Measurements from ENCODE around the gene SSH3. TPM values are rescaled to one million over a fixed set of nuclear protein-coding genes. Genes with fewer than 3 reads are reported as not detected.

SSH3 gene
- total RNA-seq, 3 donors from 2014 or later (not counting 1 experiment from before 2014, with no cell fraction given) = 34.3 to 42.7 (median 38.1) TPM

DNA sequence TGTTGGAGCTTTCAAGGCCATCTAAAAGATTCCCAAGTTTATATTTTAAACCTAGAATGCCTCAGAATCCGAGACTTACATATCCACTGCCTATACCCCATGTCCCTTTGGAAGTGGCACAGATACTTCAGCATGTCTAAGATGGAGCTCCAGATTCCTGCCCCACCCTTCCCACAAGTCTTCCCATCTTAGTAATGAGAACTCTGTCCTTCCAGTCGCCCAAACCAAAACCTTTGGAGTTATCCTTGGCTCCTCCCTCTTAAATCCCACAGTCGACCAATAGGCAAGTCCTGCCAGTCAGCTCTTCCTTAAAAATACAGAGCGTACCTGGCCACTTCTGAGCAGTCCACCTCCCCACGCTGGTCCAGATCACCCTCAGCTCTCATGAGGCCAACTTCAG, 45.7 kb downstream of the SSH3 start:
- peaks cover 12 to 35% of the 10 kb centered on the region in 2 donors for H3K4me1 Mint-ChIP-seq
- H3K36me3 ChIP-seq (ENCODE audit: control insufficient read depth, insufficient read depth, low read length) = no peaks in the 10 kb centered on the region
- H3K9me3 Mint-ChIP-seq = no peaks in the 10 kb centered on the region
- H3K4me3 Mint-ChIP-seq = no peak overlapping the region
- 90% methylated on average over 5 of the region's 5 CpGs for WGBS (ENCODE audit: insufficient coverage)
- H3K27me3 Mint-ChIP-seq (ENCODE audit: low read depth in 2 of 2) = no peaks in the 10 kb centered on the region
- intact Hi-C loops (cut with micrococcal nuclease) = no loop called here
- no peaks in the 10 kb centered on the region for H3K36me3 Mint-ChIP-seq
- H3K27ac ChIP-seq (ENCODE audit: low read length) = no peak overlapping the region
- no peaks in the 10 kb centered on the region for H3K9me3 ChIP-seq (ENCODE audit: control insufficient read depth, insufficient read depth, low read length)
- ATAC-seq = no peak
- no peak overlapping the region for H3K4me3 ChIP-seq (ENCODE audit: low read length)
- no peak for DNase-seq
- H3K4me1 ChIP-seq (ENCODE audit: control insufficient read depth, insufficient read depth, low read length) = peaks cover 33% of the 10 kb centered on the region
- TF ChIP-seq, protein P1, sequence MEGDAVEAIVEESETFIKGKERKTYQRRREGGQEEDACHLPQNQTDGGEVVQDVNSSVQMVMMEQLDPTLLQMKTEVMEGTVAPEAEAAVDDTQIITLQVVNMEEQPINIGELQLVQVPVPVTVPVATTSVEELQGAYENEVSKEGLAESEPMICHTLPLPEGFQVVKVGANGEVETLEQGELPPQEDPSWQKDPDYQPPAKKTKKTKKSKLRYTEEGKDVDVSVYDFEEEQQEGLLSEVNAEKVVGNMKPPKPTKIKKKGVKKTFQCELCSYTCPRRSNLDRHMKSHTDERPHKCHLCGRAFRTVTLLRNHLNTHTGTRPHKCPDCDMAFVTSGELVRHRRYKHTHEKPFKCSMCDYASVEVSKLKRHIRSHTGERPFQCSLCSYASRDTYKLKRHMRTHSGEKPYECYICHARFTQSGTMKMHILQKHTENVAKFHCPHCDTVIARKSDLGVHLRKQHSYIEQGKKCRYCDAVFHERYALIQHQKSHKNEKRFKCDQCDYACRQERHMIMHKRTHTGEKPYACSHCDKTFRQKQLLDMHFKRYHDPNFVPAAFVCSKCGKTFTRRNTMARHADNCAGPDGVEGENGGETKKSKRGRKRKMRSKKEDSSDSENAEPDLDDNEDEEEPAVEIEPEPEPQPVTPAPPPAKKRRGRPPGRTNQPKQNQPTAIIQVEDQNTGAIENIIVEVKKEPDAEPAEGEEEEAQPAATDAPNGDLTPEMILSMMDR (IDR thresholded peaks at IDR 0.05) = no peak
- no peak overlapping the region for H3K27ac Mint-ChIP-seq
- H3K27me3 ChIP-seq (ENCODE audit: control insufficient read depth, insufficient read depth, low read length) = no peaks in the 10 kb centered on the region

DNA sequence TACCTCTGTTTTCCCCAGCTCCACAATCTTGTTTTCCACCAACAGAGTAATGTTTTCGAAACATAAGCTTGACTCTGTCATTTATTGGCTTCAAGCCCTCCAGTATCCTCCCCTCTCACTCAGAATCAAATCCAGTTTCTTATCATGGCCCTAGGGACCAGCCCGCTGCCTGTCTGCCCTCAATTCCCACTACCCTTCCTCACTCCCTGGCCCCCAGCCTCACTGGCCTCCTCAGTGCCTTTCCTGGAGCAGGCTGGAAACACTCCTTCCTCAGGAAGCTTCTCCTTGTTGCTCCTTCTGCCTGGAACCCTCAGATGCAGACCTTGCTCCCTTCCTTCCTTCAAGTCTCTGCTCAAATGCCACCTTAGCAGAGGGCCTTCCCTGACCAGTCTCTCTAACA, 46.1 kb downstream of the SSH3 start:
- Histone ChIP-seq H3K4me1 (ENCODE audit: control insufficient read depth, insufficient read depth, low read length) (peaks cover 38% of the 10 kb centered on the region), H3K27me3 (ENCODE audit: control insufficient read depth, insufficient read depth, low read length) (no peaks in the 10 kb centered on the region), H3K4me3 (ENCODE audit: low read length) (no peak overlapping the region), H3K9me3 (ENCODE audit: control insufficient read depth, insufficient read depth, low read length) (no peaks in the 10 kb centered on the region), H3K36me3 (ENCODE audit: control insufficient read depth, insufficient read depth, low read length) (no peaks in the 10 kb centered on the region), H3K27ac (ENCODE audit: low read length) (no peak overlapping the region)
- H3K4me1 Mint-ChIP-seq = peaks cover 16 to 39% of the 10 kb centered on the region in 2 donors
- 96% methylated on average over 2 of the region's 2 CpGs for WGBS (ENCODE audit: insufficient coverage)
- intact Hi-C loops (cut with micrococcal nuclease) = no loop called here
- H3K9me3 Mint-ChIP-seq = no peaks in the 10 kb centered on the region
- H3K27ac Mint-ChIP-seq = no peak overlapping the region
- no peak for ATAC-seq
- no peaks in the 10 kb centered on the region for H3K27me3 Mint-ChIP-seq (ENCODE audit: low read depth in 2 of 2)
- H3K4me3 Mint-ChIP-seq = no peak overlapping the region
- H3K36me3 Mint-ChIP-seq = no peaks in the 10 kb centered on the region
- no peak for DNase-seq
- TF ChIP-seq, protein P1 (IDR thresholded peaks at IDR 0.05) = no peak

DNA sequence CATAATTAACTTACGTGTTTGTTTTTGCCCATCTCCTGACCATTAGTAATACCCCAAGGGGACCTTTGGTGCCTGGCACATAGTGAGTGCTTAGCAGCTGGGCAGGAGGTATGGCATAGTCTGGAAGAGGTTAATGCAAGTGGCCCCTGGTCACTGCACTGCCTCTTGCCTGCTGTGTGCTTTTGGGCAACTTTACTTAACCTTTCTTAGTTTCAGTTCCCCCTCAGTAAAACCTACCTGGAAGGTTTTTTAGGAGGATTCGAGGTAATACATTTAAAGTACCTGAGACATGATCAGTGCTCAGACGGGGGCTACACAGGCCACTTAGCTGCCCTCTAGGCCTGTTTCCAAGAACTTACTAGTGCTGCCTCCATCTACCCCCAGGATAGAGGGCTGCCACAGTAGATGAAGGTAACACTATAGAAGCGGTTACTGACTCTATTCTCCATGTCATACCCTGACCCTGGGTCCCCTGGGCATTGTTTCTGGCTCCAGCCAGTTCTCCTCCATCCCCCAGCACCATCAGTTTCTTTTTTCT, 46.7 kb downstream of the SSH3 start:
- intact Hi-C loops (cut with micrococcal nuclease) = no loop called here
- 77% methylated on average over 4 of the region's 4 CpGs for WGBS (ENCODE audit: insufficient coverage)
- Histone ChIP-seq H3K4me3 (ENCODE audit: low read length) (no peak overlapping the region), H3K9me3 (ENCODE audit: control insufficient read depth, insufficient read depth, low read length) (no peaks in the 10 kb centered on the region), H3K4me1 (ENCODE audit: control insufficient read depth, insufficient read depth, low read length) (peaks cover 43% of the 10 kb centered on the region), H3K27ac (ENCODE audit: low read length) (no peak overlapping the region), H3K27me3 (ENCODE audit: control insufficient read depth, insufficient read depth, low read length) (no peaks in the 10 kb centered on the region), H3K36me3 (ENCODE audit: control insufficient read depth, insufficient read depth, low read length) (no peaks in the 10 kb centered on the region)
- DNase-seq = no peak
- Mint-ChIP-seq H3K4me3 (no peak overlapping the region), H3K27ac (no peak overlapping the region), H3K27me3 (ENCODE audit: low read depth in 2 of 2) (no peaks in the 10 kb centered on the region), H3K9me3 (no peaks in the 10 kb centered on the region), H3K4me1 (peaks cover 16 to 39% of the 10 kb centered on the region in 2 donors), H3K36me3 (no peaks in the 10 kb centered on the region)
- ATAC-seq = no peak
- TF ChIP-seq, protein P1 (IDR thresholded peaks at IDR 0.05) = no peak
